Bronchial epithelial cell (primary cell): ENCODE results near the gene SNX5. TPM values are rescaled to one million over a fixed set of nuclear protein-coding genes. Genes with fewer than 3 reads are reported as not detected.

Source experiments
- DNase-seq: peaks from one replicate; pipeline ENCODE4 v3.0.0-alpha.2; 2010; ENCODE audit warnings: low read depth
- FAIRE-seq: peaks from 2 replicates; lab custom pipeline; 2011; peaks lifted over from hg19 to GRCh38; lab: Jason Lieb, UNC
- H3K27me3 ChIP-seq: 2 replicates; pipeline ENCODE4 v1.5.1; 2011; ENCODE audit warnings: low read length; ENCODE audit not compliant: control insufficient read depth, insufficient read depth
- H3K36me3 ChIP-seq: 2 replicates; pipeline ENCODE4 v1.5.1; 2011; ENCODE audit warnings: low read length; ENCODE audit not compliant: control insufficient read depth, insufficient read depth
- H3K4me3 ChIP-seq: 2 replicates; pipeline ENCODE4 v1.5.1; 2011; ENCODE audit warnings: mild to moderate bottlenecking, low read depth, low read length, control low read depth
- total RNA-seq: library from RNA; depleted of rRNA; stranded (reverse); fragments of >200 nt; gene quantifications from 2 replicates; pipeline ENCODE4 v1.2.1, GENCODE V29; 2014
- TF ChIP-seq, protein P1 (sequence below): IDR thresholded peaks from 2 replicates; pipeline ENCODE4 v1.5.1; 2011; ENCODE audit warnings: mild to moderate bottlenecking, moderate library complexity, low read length, control low read depth, inconsistent platforms; ENCODE audit not compliant: insufficient read depth, severe bottlenecking

Gene SNX5
- total RNA-seq, 1 donor from 2014 or later = 152 TPM

DNA sequence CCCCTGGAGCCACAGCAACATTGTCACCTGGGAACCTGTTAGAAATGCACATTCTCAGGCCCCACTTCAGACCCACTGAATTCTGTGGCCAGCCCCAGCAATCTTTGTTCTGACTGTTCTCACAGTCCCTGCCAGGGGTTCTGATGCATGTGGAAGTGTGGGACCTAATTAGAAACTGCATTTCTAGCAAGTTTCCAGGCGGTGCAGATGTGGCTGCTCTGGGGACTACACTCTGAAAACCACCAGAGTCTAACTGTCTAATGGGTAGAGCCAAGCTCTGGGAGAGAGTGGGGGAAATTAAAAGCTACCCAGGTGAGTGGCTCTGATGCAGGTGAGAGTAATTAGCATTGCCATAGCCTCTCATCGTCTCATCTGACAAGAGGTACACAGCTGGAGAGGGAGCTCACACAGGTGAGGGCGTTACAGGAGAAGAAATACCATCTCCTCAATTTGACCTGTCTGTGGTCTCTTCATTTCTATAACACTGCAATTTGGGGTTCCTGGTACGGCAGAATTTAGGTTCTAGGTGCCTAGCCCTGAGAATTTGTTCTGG, 66.0 kb downstream of the SNX5 start:
- FAIRE-seq (no peak), DNase-seq (no peak)
- no peak overlapping the region for H3K4me3 ChIP-seq
- TF ChIP-seq, protein P1, sequence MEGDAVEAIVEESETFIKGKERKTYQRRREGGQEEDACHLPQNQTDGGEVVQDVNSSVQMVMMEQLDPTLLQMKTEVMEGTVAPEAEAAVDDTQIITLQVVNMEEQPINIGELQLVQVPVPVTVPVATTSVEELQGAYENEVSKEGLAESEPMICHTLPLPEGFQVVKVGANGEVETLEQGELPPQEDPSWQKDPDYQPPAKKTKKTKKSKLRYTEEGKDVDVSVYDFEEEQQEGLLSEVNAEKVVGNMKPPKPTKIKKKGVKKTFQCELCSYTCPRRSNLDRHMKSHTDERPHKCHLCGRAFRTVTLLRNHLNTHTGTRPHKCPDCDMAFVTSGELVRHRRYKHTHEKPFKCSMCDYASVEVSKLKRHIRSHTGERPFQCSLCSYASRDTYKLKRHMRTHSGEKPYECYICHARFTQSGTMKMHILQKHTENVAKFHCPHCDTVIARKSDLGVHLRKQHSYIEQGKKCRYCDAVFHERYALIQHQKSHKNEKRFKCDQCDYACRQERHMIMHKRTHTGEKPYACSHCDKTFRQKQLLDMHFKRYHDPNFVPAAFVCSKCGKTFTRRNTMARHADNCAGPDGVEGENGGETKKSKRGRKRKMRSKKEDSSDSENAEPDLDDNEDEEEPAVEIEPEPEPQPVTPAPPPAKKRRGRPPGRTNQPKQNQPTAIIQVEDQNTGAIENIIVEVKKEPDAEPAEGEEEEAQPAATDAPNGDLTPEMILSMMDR = no peak
- H3K36me3 ChIP-seq = no peaks in the 10 kb centered on the region
- H3K27me3 ChIP-seq = no peaks in the 10 kb centered on the region

DNA sequence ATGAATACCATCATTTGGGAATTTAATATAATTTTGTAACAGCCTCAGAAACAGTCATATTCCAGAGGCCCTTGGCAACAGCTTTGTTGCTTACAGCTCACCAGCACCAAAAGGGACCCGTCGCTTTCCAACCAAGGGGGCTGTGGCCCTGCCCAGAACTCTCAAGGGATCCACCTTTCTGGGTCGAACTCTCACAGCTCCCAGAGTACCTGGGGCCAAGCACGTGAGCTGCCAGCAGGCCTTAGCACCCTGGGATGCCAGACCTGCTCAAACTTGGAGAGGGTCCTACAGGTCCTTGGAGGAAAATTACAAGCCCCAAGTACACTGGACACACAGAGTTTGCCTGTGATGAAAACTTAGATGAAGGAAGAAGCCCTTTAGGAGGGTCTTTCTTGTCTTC, 66.6 kb downstream of the SNX5 start:
- Histone ChIP-seq H3K36me3 (no peaks in the 10 kb centered on the region), H3K27me3 (no peaks in the 10 kb centered on the region), H3K4me3 (no peak overlapping the region)
- DNase-seq (no peak), FAIRE-seq (no peak)
- TF ChIP-seq, protein P1 = no peak

GRCh38 chr20:17898548-17898994, 70.0 kb downstream of the SNX5 start:
- DNase-seq = peak; percentile 60
- no peak for FAIRE-seq
- TF ChIP-seq, protein P1 = peak; percentile 79

GRCh38 chr20:17897566-17898307, 70.9 kb downstream of the SNX5 start:
- Histone ChIP-seq H3K27me3 (no peaks in the 10 kb centered on the region), H3K4me3 (no peak overlapping the region), H3K36me3 (no peaks in the 10 kb centered on the region)
- TF ChIP-seq, protein P1 = no peak
- no peak for FAIRE-seq
- DNase-seq = no peak

More at GRCh38 chr20:17898548-17898994, 70.0 kb downstream of the SNX5 start:
- Histone ChIP-seq H3K36me3 (no peaks in the 10 kb centered on the region), H3K4me3 (no peak overlapping the region), H3K27me3 (no peaks in the 10 kb centered on the region)

DNA sequence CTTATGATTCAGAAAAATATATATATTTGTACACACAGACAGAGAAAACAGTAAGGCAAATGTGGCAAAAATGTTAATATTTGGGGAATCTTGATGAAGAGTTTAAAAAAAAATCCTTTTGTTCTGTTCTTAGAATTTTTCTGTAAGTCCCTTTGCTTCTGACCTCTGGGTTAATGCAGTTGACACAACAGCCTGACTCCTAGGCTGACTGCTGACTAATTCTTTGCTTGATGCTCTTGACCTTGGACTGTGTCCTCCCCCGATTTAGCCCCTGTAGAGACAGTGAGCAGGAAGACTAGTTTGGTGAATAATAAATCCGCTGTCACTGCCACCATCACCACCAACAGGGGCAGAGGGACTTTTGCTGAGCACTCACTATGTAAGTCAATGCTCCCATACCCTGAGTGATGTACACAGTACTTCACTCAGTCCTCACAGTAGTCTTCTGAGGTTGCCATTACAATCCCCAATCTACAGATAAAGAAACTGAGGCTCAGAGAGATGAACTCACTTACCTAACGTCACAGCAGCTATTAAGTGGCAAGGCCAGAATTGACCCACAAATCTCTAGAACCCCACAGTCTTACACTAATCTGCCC, 71.7 kb downstream of the SNX5 start:
- DNase-seq (no peak), FAIRE-seq (no peak)
- Histone ChIP-seq H3K36me3 (no peaks in the 10 kb centered on the region), H3K4me3 (no peak overlapping the region), H3K27me3 (no peaks in the 10 kb centered on the region)
- TF ChIP-seq, protein P1 = no peak
